ENCODE measurements around the gene ATXN7. TPM values are rescaled to one million over a fixed set of nuclear protein-coding genes. Genes with fewer than 3 reads are reported as not detected.
A peak's percentile ranks its signal among the peaks of the same experiment; 100 is the strongest.

Gene ATXN7
- total RNA-seq, 1 experiment from 2014 or later = 7.4 TPM

- no peak for DNase-seq (ENCODE audit: low spot score)
These were observed 118.3 kb downstream of the ATXN7 start for GRCh38 chr3:63981980-63982379.

GRCh38 chr3:63984391-63984790, 120.7 kb downstream of the ATXN7 start:
- DNase-seq (ENCODE audit: low spot score) = no peak

GRCh38 chr3:63986146-63986545, 122.5 kb downstream of the ATXN7 start:
- DNase-seq (ENCODE audit: low spot score) = no peak

GRCh38 chr3:63986831-63987230, 123.2 kb downstream of the ATXN7 start:
- no peak for DNase-seq (ENCODE audit: low spot score)

- DNase-seq (ENCODE audit: low spot score) = no peak
These were observed 125.3 kb downstream of the ATXN7 start for GRCh38 chr3:63988943-63989342.

GRCh38 chr3:63990204-63990603, 126.5 kb downstream of the ATXN7 start:
- no peak for DNase-seq (ENCODE audit: low spot score)

GRCh38 chr3:63990733-63991132, 127.1 kb downstream of the ATXN7 start:
- no peak for DNase-seq (ENCODE audit: low spot score)

GRCh38 chr3:63991666-63992065, 128.0 kb downstream of the ATXN7 start:
- no peak for DNase-seq (ENCODE audit: low spot score)

GRCh38 chr3:63992516-63993209, 129.0 kb downstream of the ATXN7 start:
- no peak for DNase-seq (ENCODE audit: low spot score)

- DNase-seq (ENCODE audit: low spot score) = peak; percentile 63
These were observed 130.0 kb downstream of the ATXN7 start for GRCh38 chr3:63993653-63994079.

GRCh38 chr3:63995086-63995485, 131.4 kb downstream of the ATXN7 start:
- DNase-seq (ENCODE audit: low spot score) = no peak

GRCh38 chr3:63998852-63999754, 135.4 kb downstream of the ATXN7 start:
- DNase-seq (ENCODE audit: low spot score) = no peak

GRCh38 chr3:64000453-64001055, 136.9 kb downstream of the ATXN7 start:
- no peak for DNase-seq (ENCODE audit: low spot score)

GRCh38 chr3:64002233-64002632, 138.6 kb downstream of the ATXN7 start:
- DNase-seq (ENCODE audit: low spot score) = no peak

- no peak for DNase-seq (ENCODE audit: low spot score)
These were observed 139.9 kb downstream of the ATXN7 start for GRCh38 chr3:64003589-64003988.

- DNase-seq (ENCODE audit: low spot score) = no peak
These were observed 144.3 kb downstream of the ATXN7 start for GRCh38 chr3:64008017-64008416.

GRCh38 chr3:64008487-64009351, 145.1 kb downstream of the ATXN7 start:
- no peak for DNase-seq (ENCODE audit: low spot score)

GRCh38 chr3:64009528-64009927, 145.9 kb downstream of the ATXN7 start:
- no peak for DNase-seq (ENCODE audit: low spot score)

- DNase-seq (ENCODE audit: low spot score) = no peak
These were observed 146.5 kb downstream of the ATXN7 start for GRCh38 chr3:64010199-64010598.

GRCh38 chr3:64011685-64012084, 148.0 kb downstream of the ATXN7 start:
- DNase-seq (ENCODE audit: low spot score) = peak; percentile 56

- DNase-seq (ENCODE audit: low spot score) = no peak
These were observed 153.4 kb downstream of the ATXN7 start for GRCh38 chr3:64016941-64017620.
